H9 (cell line): Measurements from ENCODE around the gene HTRA1. TPM values are rescaled to one million over a fixed set of nuclear protein-coding genes. Genes with fewer than 3 reads are reported as not detected.

Experiments
- DNase-seq: peaks from one replicate; pipeline ENCODE4 v3.0.0-alpha.2; 2017
- H2AFZ ChIP-seq: one replicate; pipeline ENCODE4 v1.6.1; 2013; ENCODE audit warnings: mild to moderate bottlenecking, low read length, control low read depth, moderate library complexity
- H2AK5ac ChIP-seq: 2 replicates; pipeline ENCODE4 v1.6.1; 2013; ENCODE audit warnings: low read length, control low read depth, mixed read lengths; ENCODE audit not compliant: insufficient read length
- H2BK120ac ChIP-seq: one replicate; pipeline ENCODE4 v1.6.1; 2013; ENCODE audit warnings: low read depth, mild to moderate bottlenecking, low read length, control low read depth, inconsistent platforms; ENCODE audit not compliant: poor library complexity, severe bottlenecking
- H2BK12ac ChIP-seq: 2 replicates; pipeline ENCODE4 v1.6.1; 2013; ENCODE audit warnings: low read length, control low read depth, mixed read lengths, low read depth; ENCODE audit not compliant: insufficient read length
- H2BK15ac ChIP-seq: 2 replicates; pipeline ENCODE4 v1.6.1; 2013; ENCODE audit warnings: low read depth, low read length, control low read depth
- H2BK20ac ChIP-seq: one replicate; pipeline ENCODE4 v1.6.1; 2013; ENCODE audit warnings: low read depth, mild to moderate bottlenecking, low read length, control low read depth, inconsistent platforms; ENCODE audit not compliant: poor library complexity, severe bottlenecking
- H2BK5ac ChIP-seq: 2 replicates; pipeline ENCODE4 v1.6.1; 2013; ENCODE audit warnings: low read length, control low read depth, mixed read lengths; ENCODE audit not compliant: insufficient read length
- H3K14ac ChIP-seq: 2 replicates; pipeline ENCODE4 v1.6.1; 2013; ENCODE audit warnings: low read length, control low read depth; ENCODE audit not compliant: insufficient read depth
- H3K18ac ChIP-seq: 2 replicates; pipeline ENCODE4 v1.6.1; 2013; ENCODE audit warnings: low read depth, mild to moderate bottlenecking, mixed read lengths, low read length, control low read depth; ENCODE audit not compliant: insufficient read length
- H3K23ac ChIP-seq: 2 replicates; pipeline ENCODE4 v1.6.1; 2013; ENCODE audit warnings: low read length, control low read depth, mixed read lengths, low read depth; ENCODE audit not compliant: insufficient read length
- H3K23me2 ChIP-seq: 2 replicates; pipeline ENCODE4 v1.6.1; 2013; ENCODE audit warnings: low read depth, mild to moderate bottlenecking, mixed read lengths, low read length, control low read depth; ENCODE audit not compliant: insufficient read length, poor library complexity, severe bottlenecking
- H3K27ac ChIP-seq: 2 replicates; pipeline ENCODE4 v1.5.1; 2013; ENCODE audit warnings: low read length, control low read depth, mixed read lengths, low read depth; ENCODE audit not compliant: insufficient read length
- H3K27me3 ChIP-seq: 2 replicates; pipeline ENCODE4 v1.6.1; 2013; ENCODE audit warnings: low read length, control low read depth, inconsistent platforms; ENCODE audit not compliant: insufficient read depth
- H3K4ac ChIP-seq: 2 replicates; pipeline ENCODE4 v1.6.1; 2013; ENCODE audit warnings: low read depth, mild to moderate bottlenecking, control low read depth, inconsistent platforms, low read length, moderate library complexity
- H3K4me1 ChIP-seq: 2 replicates; pipeline ENCODE4 v1.6.1; 2013; ENCODE audit warnings: low read length, control low read depth, inconsistent platforms; ENCODE audit not compliant: insufficient read depth
- H3K4me2 ChIP-seq: 2 replicates; pipeline ENCODE4 v1.6.1; 2013; ENCODE audit warnings: low read length, control low read depth, mixed read lengths; ENCODE audit not compliant: insufficient read length, insufficient read depth
- H3K56ac ChIP-seq: 2 replicates; pipeline ENCODE4 v1.6.1; 2013; ENCODE audit warnings: low read depth, mild to moderate bottlenecking, mixed read lengths, low read length, control low read depth; ENCODE audit not compliant: insufficient read length
- H3K79me1 ChIP-seq: 2 replicates; pipeline ENCODE4 v1.6.1; 2013; ENCODE audit warnings: low read depth, mild to moderate bottlenecking, moderate library complexity, low read length, control low read depth, inconsistent platforms; ENCODE audit not compliant: insufficient read depth, poor library complexity, severe bottlenecking
- H3K79me2 ChIP-seq: 2 replicates; pipeline ENCODE4 v1.6.1; 2013; ENCODE audit warnings: low read length, control low read depth, inconsistent platforms; ENCODE audit not compliant: insufficient read depth
- H3K9ac ChIP-seq: 2 replicates; pipeline ENCODE4 v1.6.1; 2013; ENCODE audit warnings: low read length, control low read depth, mixed read lengths; ENCODE audit not compliant: insufficient read length; ENCODE audit errors: extremely low read depth
- H3K9me3 ChIP-seq: one replicate; pipeline ENCODE4 v1.6.1; 2013; ENCODE audit warnings: low read depth, low read length, inconsistent platforms; ENCODE audit not compliant: control insufficient read depth
- H3T11ph ChIP-seq: one replicate; pipeline ENCODE4 v1.6.1; 2013; ENCODE audit warnings: mild to moderate bottlenecking, low read length, control low read depth, inconsistent platforms
- H4K20me1 ChIP-seq: one replicate; pipeline ENCODE4 v1.6.1; 2013; ENCODE audit not compliant: control insufficient read depth, insufficient read length, insufficient read depth
- H4K5ac ChIP-seq: 2 replicates; pipeline ENCODE4 v1.6.1; 2013; ENCODE audit warnings: low read depth, mild to moderate bottlenecking, mixed read lengths, low read length, control low read depth; ENCODE audit not compliant: insufficient read length
- H4K8ac ChIP-seq: replicated peaks from 2 replicates; pipeline ENCODE4 v1.6.1; 2013; ENCODE audit warnings: low read length, control low read depth, mixed read lengths, low read depth; ENCODE audit not compliant: insufficient read length
- H4K91ac ChIP-seq: 2 replicates; pipeline ENCODE4 v1.6.1; 2013; ENCODE audit warnings: low read depth, mild to moderate bottlenecking, moderate library complexity, mixed read lengths, low read length, control low read depth; ENCODE audit not compliant: insufficient read length
- H3K27ac Mint-ChIP-seq, 3 experiments: 2 replicates in 2 of 3; 3 replicates in 1 of 3; pipeline ENCODE4 v1.8.0; 2020 to 2021; ENCODE audit warnings: mixed read lengths in 3 of 3, mild to moderate bottlenecking in 1 of 3, moderate library complexity in 1 of 3
- H3K27me3 Mint-ChIP-seq: 2 replicates; pipeline ENCODE4 v1.8.0; 2021; ENCODE audit warnings: low read depth, mild to moderate bottlenecking, moderate library complexity, mixed read lengths
- H3K36me3 Mint-ChIP-seq, 3 experiments: 2 replicates in 2 of 3; 3 replicates in 1 of 3; pipeline ENCODE4 v1.8.0; 2020 to 2021; ENCODE audit warnings: low read depth in 3 of 3, mixed read lengths in 3 of 3; ENCODE audit not compliant: insufficient read depth in 1 of 3
- H3K4me1 Mint-ChIP-seq, 2 experiments: 2 replicates each; pipeline ENCODE4 v1.8.0; 2020; ENCODE audit warnings: mixed read lengths in 2 of 2
- H3K4me3 Mint-ChIP-seq, 2 experiments: 2 replicates in 1 of 2; 3 replicates in 1 of 2; pipeline ENCODE4 v1.8.0; 2020 to 2021; ENCODE audit warnings: mild to moderate bottlenecking in 2 of 2, mixed read lengths in 2 of 2, moderate library complexity in 1 of 2
- H3K9me3 Mint-ChIP-seq, 2 experiments: 2 replicates in 1 of 2; 3 replicates in 1 of 2; pipeline ENCODE4 v1.8.0; 2020; ENCODE audit warnings: mild to moderate bottlenecking in 2 of 2, mixed read lengths in 2 of 2, moderate library complexity in 1 of 2
- WGBS: extraction: QIAGEN DNeasy Blood & Tissue Kit; methylation state at CpG from one replicate; pipeline ENCODE4 v1.1.7; 2013; ENCODE audit warnings: missing lambda C conversion rate, low lambda C conversion rate, mixed read lengths; ENCODE audit not compliant: insufficient read length; ENCODE audit errors: extremely low coverage; 5-methylcytosine and 5-hydroxymethylcytosine counted together
- total RNA-seq: library from RNA; stranded (reverse); gene quantifications from 2 replicates; pipeline ENCODE4 v1.2.1, GENCODE V29; 2021
- TF ChIP-seq, protein P1 (sequence below): fragments of 200-600 bp; sonication (generic); conservative IDR thresholded peaks from 3 replicates; pipeline ENCODE4 v1.8.0; 2021; ENCODE audit warnings: antibody characterized with exemption, mild to moderate bottlenecking

The HTRA1 gene
- total RNA-seq, 1 experiment from 2014 or later: 11.1 TPM

DNA sequence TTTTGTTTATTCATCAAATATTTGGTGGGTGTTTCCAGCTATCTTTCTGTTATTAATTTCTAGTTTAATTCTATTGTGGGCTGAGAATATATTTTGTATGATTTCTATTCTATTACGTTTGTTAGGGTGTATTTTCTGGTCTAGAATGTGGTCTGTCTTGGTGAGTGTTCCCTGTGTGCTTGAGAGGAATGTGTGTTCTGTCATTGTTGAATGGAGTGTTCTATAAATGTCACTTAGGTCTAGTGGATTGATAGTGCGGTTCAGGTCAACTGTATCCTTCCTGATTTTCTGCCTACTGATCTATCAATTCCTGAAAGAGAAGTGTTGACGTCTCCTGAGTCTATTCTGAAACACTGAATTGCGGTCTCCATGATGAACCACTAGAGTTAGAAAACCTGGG, 8.5 kb downstream of the HTRA1 start:
- Mint-ChIP-seq H3K4me3 (no peak overlapping the region), H3K27ac (no peak overlapping the region; a peak in 1 of 7 replicates), H3K27me3 (peaks cover 35% of the 10 kb centered on the region), H3K36me3 (no peaks in the 10 kb centered on the region), H3K9me3 (no peaks in the 10 kb centered on the region), H3K4me1 (peaks cover 11 to 15% of the 10 kb centered on the region in 2 experiments)
- no peaks in the 10 kb centered on the region for H3K79me1 ChIP-seq
- no peak overlapping the region for H3K4ac ChIP-seq
- no peaks in the 10 kb centered on the region for H3K79me2 ChIP-seq
- H3K23me2 ChIP-seq: no peaks in the 10 kb centered on the region
- no peak overlapping the region for H2BK20ac ChIP-seq
- no peak overlapping the region for H3K23ac ChIP-seq
- H3K9me3 ChIP-seq: no peaks in the 10 kb centered on the region
- H4K5ac ChIP-seq: no peak overlapping the region
- H2BK12ac ChIP-seq: no peak overlapping the region
- H2BK15ac ChIP-seq: no peak overlapping the region
- peaks cover under 1% of the 10 kb centered on the region; the same call in 1 of the 2 replicates for H3K4me1 ChIP-seq
- H3K9ac ChIP-seq: no peak overlapping the region
- H3K27me3 ChIP-seq: no peaks in the 10 kb centered on the region
- TF ChIP-seq, protein P1, sequence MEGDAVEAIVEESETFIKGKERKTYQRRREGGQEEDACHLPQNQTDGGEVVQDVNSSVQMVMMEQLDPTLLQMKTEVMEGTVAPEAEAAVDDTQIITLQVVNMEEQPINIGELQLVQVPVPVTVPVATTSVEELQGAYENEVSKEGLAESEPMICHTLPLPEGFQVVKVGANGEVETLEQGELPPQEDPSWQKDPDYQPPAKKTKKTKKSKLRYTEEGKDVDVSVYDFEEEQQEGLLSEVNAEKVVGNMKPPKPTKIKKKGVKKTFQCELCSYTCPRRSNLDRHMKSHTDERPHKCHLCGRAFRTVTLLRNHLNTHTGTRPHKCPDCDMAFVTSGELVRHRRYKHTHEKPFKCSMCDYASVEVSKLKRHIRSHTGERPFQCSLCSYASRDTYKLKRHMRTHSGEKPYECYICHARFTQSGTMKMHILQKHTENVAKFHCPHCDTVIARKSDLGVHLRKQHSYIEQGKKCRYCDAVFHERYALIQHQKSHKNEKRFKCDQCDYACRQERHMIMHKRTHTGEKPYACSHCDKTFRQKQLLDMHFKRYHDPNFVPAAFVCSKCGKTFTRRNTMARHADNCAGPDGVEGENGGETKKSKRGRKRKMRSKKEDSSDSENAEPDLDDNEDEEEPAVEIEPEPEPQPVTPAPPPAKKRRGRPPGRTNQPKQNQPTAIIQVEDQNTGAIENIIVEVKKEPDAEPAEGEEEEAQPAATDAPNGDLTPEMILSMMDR: no peak
- no peak overlapping the region for H3K4me2 ChIP-seq
- H4K20me1 ChIP-seq: no peaks in the 10 kb centered on the region
- H3K14ac ChIP-seq: no peak overlapping the region
- H2AFZ ChIP-seq: no peak overlapping the region
- no peak overlapping the region for H2BK5ac ChIP-seq
- no peak overlapping the region for H2AK5ac ChIP-seq
- H3K18ac ChIP-seq: no peak overlapping the region
- no peak for DNase-seq
- H3K56ac ChIP-seq: no peak overlapping the region
- H4K8ac ChIP-seq: no peak overlapping the region
- no peak overlapping the region for H3T11ph ChIP-seq
- H4K91ac ChIP-seq: no peak overlapping the region
- WGBS: no CpG with 5 or more reads among the region's 4 CpGs
- no peak overlapping the region for H2BK120ac ChIP-seq
- no peak overlapping the region for H3K27ac ChIP-seq
